Lung (tissue), 12 donors: ENCODE results near the gene NT5C1B. TPM values are rescaled to one million over a fixed set of nuclear protein-coding genes. Genes with fewer than 3 reads are reported as not detected.

Experiments used
- ATAC-seq: fragments of 200-7000 bp; cut with Tn5 transposase; one replicate; pipeline ENCODE4 v1.9.1; 2020; ENCODE audit warnings: moderate number of reproducible peaks; ENCODE audit not compliant: insufficient read depth, low FRiP score
- DNase-seq, 3 donors: peaks; one replicate each; pipeline ENCODE4 v3.0.0-alpha.2; 2013 to 2017
- H3K27ac ChIP-seq, 2 donors: one replicate each; pipeline ENCODE4 v1.5.1; 2013; ENCODE audit warnings: mild to moderate bottlenecking in 2 of 2, moderate library complexity in 2 of 2, control low read depth in 1 of 2, inconsistent platforms in 1 of 2, low read depth in 1 of 2, low read length in 1 of 2
- H3K27me3 ChIP-seq, 3 donors: one replicate each; pipeline ENCODE4 v1.5.1; 2013; ENCODE audit warnings: low read length in 2 of 3; ENCODE audit not compliant: control insufficient read depth in 3 of 3, insufficient read depth in 3 of 3
- H3K36me3 ChIP-seq, 4 donors: one replicate each; pipeline ENCODE4 v1.5.1; 2013; ENCODE audit warnings: low read length in 4 of 4, mild to moderate bottlenecking in 1 of 4, moderate library complexity in 1 of 4; ENCODE audit not compliant: control insufficient read depth in 4 of 4, insufficient read depth in 4 of 4
- H3K4me1 ChIP-seq, 5 donors: one replicate each; pipeline ENCODE4 v1.5.1; 2013; ENCODE audit warnings: low read length in 5 of 5, mild to moderate bottlenecking in 2 of 5, moderate library complexity in 1 of 5; ENCODE audit not compliant: control insufficient read depth in 5 of 5, insufficient read depth in 5 of 5
- H3K4me3 ChIP-seq: one replicate; pipeline ENCODE4 v1.5.1; 2013; ENCODE audit warnings: mild to moderate bottlenecking, control low read depth, moderate library complexity
- H3K9ac ChIP-seq, 2 donors: one replicate each; pipeline ENCODE4 v1.5.1; 2013; ENCODE audit warnings: low read length in 2 of 2, control low read depth in 1 of 2; ENCODE audit not compliant: insufficient read depth in 1 of 2
- H3K9me3 ChIP-seq, 4 donors: one replicate each; pipeline ENCODE4 v1.5.1; 2013; ENCODE audit warnings: low read length in 3 of 4, mild to moderate bottlenecking in 1 of 4, moderate library complexity in 1 of 4; ENCODE audit not compliant: control insufficient read depth in 4 of 4, insufficient read depth in 3 of 4
- WGBS, 2 donors: extraction: QIAGEN DNeasy Blood & Tissue Kit; methylation state at CpG; one replicate each; pipeline ENCODE4 v1.1.7; 2013; 5-methylcytosine and 5-hydroxymethylcytosine counted together
- polyA plus RNA-seq, 2 donors: library from polyadenylated mRNA; stranded (reverse); fragments of 200-250 nt; gene quantifications; one replicate each; pipeline ENCODE4 v1.2.1, GENCODE V29; 2013
- total RNA-seq, 2 donors: library from RNA; depleted of rRNA in 1 of 2; stranded (reverse); fragments of >200 nt in 1 of 2; gene quantifications; one replicate each; pipeline ENCODE4 v1.2.1, GENCODE V29; 2014 to 2021
- TF ChIP-seq, protein P1 (sequence below): IDR thresholded peaks from 2 replicates; pipeline ENCODE4 v1.5.1; 2012; ENCODE audit warnings: mild to moderate bottlenecking; ENCODE audit errors: control extremely low read depth, extremely low read depth
- donor health status: control.
- donor health status: control.
- donor health status: Bipolar disorder and iron deficiency.
- donor health status: healthy.
- donor health status: DM: yes; HTN: yes; CAD: no.

The NT5C1B gene
- total and polyA plus RNA-seq, 4 donors, result not detected

DNA sequence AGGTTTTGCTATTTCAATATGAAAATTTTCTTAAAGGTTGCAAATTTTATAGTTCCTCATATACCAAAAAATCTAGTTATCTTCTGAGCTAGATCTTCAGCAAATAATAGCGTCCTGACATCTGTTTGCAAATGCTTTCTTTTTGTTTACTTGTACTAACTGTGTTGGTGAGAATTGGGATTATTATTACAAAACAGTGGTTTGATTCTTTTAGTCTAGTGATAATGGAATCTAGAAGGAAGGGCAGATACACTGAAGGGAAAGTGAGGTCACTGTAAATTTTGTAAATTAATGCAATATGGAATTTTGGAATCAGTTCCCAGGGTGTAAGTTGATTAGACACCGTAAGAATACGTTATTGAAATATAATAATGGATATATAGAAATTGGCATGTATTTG is 36.2 kb upstream of the NT5C1B start:
- no peaks in the 10 kb centered on the region for H3K9me3 ChIP-seq
- H3K36me3 ChIP-seq, result no peaks in the 10 kb centered on the region
- peaks cover 0 to 24% (median 2%) of the 10 kb centered on the region in 5 donors for H3K4me1 ChIP-seq
- H3K9ac ChIP-seq, result no peak overlapping the region
- H3K4me3 ChIP-seq, result no peak overlapping the region
- no peaks in the 10 kb centered on the region for H3K27me3 ChIP-seq
- TF ChIP-seq, protein P1, sequence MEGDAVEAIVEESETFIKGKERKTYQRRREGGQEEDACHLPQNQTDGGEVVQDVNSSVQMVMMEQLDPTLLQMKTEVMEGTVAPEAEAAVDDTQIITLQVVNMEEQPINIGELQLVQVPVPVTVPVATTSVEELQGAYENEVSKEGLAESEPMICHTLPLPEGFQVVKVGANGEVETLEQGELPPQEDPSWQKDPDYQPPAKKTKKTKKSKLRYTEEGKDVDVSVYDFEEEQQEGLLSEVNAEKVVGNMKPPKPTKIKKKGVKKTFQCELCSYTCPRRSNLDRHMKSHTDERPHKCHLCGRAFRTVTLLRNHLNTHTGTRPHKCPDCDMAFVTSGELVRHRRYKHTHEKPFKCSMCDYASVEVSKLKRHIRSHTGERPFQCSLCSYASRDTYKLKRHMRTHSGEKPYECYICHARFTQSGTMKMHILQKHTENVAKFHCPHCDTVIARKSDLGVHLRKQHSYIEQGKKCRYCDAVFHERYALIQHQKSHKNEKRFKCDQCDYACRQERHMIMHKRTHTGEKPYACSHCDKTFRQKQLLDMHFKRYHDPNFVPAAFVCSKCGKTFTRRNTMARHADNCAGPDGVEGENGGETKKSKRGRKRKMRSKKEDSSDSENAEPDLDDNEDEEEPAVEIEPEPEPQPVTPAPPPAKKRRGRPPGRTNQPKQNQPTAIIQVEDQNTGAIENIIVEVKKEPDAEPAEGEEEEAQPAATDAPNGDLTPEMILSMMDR, result no peak
- no peak for ATAC-seq
- H3K27ac ChIP-seq, result no peak overlapping the region
- DNase-seq, result no peak
- WGBS, 2 donors, result 70 to 87% methylated on average over 3 of the region's 3 CpGs

GRCh38 chr2:18623782-18624181 is 34.4 kb upstream of the NT5C1B start:
- Histone ChIP-seq H3K4me1 (peaks cover 0 to 24% (median 2%) of the 10 kb centered on the region in 5 donors), H3K27ac (no peak overlapping the region), H3K36me3 (no peaks in the 10 kb centered on the region), H3K9ac (no peak overlapping the region), H3K9me3 (no peaks in the 10 kb centered on the region), H3K27me3 (no peaks in the 10 kb centered on the region), H3K4me3 (no peak overlapping the region)
- ATAC-seq (no peak), DNase-seq (no peak)
- TF ChIP-seq, protein P1, result no peak

GRCh38 chr2:18620867-18621632 is 31.7 kb upstream of the NT5C1B start:
- TF ChIP-seq, protein P1, result no peak
- WGBS, 2 donors, result 71 to 83% methylated on average over 2 of the region's 2 CpGs
- no peak overlapping the region for H3K4me3 ChIP-seq
- ATAC-seq (no peak), DNase-seq (peak in 1 of 3 donors; percentile 60)
- no peak overlapping the region for H3K9ac ChIP-seq
- no peak overlapping the region for H3K27ac ChIP-seq
- peaks cover 0 to 4% (median 0%) of the 10 kb centered on the region in 4 donors for H3K9me3 ChIP-seq
- H3K36me3 ChIP-seq, result no peaks in the 10 kb centered on the region
- H3K4me1 ChIP-seq, result peaks cover 0 to 21% (median 2%) of the 10 kb centered on the region in 5 donors
- no peaks in the 10 kb centered on the region for H3K27me3 ChIP-seq

DNA sequence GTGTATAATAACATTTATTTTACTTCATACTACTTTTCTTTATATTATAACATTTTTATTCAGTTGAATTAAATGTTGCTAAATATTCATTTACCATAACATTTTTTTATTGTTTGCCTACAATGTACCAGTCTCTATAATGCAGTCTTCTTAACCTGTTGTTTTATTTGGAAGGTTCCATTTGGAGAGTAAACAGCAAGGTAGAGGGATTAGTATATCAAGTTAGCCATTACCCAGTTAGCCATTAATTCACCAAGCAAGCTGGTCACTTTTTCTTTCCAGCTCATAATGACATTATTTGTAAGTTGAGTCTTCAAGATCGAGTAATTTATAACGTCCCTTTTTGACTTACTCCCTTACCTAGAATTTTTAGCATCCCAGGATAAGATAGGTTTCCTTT is 29.7 kb upstream of the NT5C1B start:
- Histone ChIP-seq H3K9me3 (peaks cover 0 to 4% (median 0%) of the 10 kb centered on the region in 4 donors), H3K27me3 (no peaks in the 10 kb centered on the region), H3K9ac (no peak overlapping the region), H3K36me3 (no peaks in the 10 kb centered on the region), H3K4me3 (no peak overlapping the region), H3K4me1 (peaks cover 0 to 16% (median 0%) of the 10 kb centered on the region in 5 donors), H3K27ac (no peak overlapping the region)
- DNase-seq (no peak), ATAC-seq (no peak)
- TF ChIP-seq, protein P1, result no peak
- 76 to 86% methylated on average over 2 of the region's 2 CpGs for WGBS, 2 donors
